GM12801 (cell line): Measurements from ENCODE around the gene ANKRD13B.

ENCODE experiments used
- TF ChIP-seq, protein P1 (sequence below): IDR thresholded peaks from one replicate; pipeline ENCODE4 v1.5.1; 2011; ENCODE audit warnings: control low read depth; ENCODE audit not compliant: insufficient read length; ENCODE audit errors: extremely low read depth

The ANKRD13B gene

DNA sequence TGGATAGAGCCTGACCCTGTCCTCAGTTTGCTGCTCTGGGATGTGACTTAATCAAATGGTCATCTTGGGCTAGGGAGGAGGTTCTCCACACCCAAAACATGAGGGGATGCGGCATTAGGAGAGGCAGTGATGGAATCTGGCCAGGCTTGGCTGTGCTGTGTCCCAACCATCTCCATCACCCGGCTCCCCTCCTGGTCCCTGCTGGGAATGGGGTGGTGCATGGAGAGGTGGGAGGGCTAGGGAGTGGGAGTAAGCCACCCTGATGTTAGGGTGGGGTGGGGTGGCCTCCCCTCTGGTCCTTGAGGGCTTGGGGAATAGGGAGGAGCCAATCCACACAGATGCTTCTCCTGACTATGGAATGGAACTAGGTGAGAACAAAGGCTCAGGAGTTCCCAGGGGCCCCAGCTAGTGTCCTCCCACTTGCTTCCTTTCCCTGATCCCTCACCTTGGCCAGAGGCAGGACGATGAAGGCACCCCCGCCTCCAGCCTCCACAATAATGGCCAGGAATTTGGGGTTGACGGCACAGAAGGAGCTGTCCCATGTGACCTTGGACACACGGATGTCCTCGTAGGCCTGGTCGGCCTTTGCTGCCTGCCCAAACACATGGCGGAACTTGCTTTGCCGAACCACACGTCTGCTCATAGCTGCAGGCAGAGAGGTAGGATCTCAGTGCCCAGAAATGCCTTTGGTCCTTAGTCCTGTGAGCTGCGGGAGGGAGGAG is 28.0 kb downstream of the ANKRD13B start:
- TF ChIP-seq, protein P1, sequence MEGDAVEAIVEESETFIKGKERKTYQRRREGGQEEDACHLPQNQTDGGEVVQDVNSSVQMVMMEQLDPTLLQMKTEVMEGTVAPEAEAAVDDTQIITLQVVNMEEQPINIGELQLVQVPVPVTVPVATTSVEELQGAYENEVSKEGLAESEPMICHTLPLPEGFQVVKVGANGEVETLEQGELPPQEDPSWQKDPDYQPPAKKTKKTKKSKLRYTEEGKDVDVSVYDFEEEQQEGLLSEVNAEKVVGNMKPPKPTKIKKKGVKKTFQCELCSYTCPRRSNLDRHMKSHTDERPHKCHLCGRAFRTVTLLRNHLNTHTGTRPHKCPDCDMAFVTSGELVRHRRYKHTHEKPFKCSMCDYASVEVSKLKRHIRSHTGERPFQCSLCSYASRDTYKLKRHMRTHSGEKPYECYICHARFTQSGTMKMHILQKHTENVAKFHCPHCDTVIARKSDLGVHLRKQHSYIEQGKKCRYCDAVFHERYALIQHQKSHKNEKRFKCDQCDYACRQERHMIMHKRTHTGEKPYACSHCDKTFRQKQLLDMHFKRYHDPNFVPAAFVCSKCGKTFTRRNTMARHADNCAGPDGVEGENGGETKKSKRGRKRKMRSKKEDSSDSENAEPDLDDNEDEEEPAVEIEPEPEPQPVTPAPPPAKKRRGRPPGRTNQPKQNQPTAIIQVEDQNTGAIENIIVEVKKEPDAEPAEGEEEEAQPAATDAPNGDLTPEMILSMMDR, result no peak

DNA sequence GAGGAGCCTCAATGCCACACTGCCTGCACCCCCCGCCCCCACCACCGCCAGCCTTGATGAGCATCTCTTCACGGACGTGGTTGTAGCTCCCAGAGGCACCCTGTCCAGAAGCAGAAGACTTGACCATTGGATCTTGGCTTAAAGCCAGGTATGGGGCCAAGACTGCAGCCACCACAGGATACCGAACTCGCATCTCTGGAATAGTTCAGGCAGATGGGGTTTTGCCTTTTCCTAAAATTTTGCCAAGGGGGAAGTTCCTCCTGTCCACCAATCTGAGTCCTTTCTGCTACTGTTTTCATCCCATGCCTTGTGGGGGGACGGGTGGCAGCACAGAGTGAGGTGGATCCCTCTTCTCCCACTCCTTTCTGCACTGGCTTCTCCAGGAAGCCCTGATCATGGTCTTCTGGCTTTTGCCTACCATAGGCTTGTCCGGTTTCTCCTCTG is 28.8 kb downstream of the ANKRD13B start:
- TF ChIP-seq, protein P1, result no peak

DNA sequence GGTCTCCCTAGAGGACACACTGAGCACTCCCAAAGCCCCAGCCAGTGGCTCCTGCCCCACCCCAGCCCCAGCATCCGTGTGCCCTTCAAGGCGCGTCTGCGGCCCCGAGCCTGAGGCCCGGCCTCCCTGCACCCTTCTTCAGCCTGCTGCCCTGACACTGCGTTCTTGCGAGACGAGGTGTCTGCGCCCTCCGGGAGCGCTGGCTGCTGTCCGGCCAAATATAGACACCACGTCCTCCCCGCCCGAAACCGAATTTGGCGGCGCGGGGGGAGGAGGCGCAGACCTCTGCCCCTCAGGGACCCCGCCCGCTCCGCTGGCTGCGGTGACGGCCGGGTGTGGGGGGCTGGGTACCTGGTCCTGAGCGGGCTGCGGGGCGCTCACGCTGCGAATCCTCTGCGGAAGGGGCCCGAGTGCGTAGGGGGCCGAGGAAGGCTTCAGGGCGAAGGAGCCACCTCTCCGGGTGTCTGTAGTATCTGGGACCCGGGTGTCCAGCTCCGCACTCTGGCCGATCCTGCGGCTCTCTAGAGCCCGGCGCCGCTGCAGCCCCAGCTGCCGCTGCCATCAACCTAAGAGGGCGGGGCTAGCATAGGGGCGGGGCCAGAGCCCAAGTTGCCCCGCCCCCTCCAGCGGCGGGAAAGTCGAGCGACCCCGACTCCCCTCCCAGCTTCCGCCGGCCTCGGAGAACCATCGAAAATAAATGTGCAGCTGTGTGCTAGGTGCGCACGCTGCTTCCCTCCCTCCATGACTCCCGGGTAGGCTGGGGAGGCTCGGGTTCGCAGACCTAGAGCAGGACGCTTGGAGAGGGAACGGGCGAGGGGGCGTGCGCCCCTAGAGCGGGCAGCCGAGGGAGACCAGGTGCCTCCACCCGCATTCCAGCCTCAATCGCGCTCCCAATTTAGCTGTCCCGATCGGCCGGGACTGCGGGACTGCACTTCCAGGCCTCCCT is 29.7 kb downstream of the ANKRD13B start, which contains the start of gene CORO6:
TSS of gene CORO6 (minus strand) at position 576 of the 946 bp plus-strand sequence. CDS start 1,491 bp downstream, outside the sequence.
- TF ChIP-seq, protein P1, result no peak

DNA sequence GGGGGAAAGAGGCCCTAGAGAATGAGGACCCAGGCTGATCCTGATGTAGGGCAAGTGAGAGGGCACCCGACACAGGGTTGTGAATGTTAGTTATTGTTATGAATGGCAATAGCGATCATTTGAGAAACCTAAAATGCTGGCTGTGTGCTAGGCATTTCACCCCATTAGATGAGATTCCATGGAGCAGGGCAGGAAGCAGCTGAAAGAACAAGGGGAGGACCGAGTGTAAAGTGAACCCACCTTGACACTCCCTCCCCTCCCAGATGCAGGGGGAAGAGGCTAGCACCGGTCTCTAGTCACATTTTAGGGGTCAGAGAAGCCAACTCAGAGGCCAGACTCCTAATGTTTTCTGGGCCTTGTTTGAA is 30.3 kb downstream of the ANKRD13B start:
- TF ChIP-seq, protein P1, result no peak

DNA sequence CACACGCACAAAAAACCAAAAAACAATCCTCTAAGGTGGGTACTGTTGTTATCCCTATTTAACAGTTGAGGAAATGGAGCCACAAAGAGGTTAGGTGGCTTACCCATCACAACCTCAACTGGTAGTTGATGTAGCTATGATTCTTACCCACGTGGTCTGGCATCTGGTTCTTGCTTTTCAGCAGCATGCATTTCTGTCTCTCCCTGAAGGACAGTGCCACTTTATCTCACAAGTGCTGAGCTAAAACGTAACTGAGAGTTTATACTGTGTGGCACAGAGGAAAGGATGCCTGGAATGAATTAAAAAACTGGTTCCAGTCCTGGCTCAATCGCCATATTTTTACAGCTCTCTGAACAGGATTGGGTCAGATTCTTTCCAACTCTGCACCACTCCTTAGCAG is 31.7 kb downstream of the ANKRD13B start:
- TF ChIP-seq, protein P1, result no peak

DNA sequence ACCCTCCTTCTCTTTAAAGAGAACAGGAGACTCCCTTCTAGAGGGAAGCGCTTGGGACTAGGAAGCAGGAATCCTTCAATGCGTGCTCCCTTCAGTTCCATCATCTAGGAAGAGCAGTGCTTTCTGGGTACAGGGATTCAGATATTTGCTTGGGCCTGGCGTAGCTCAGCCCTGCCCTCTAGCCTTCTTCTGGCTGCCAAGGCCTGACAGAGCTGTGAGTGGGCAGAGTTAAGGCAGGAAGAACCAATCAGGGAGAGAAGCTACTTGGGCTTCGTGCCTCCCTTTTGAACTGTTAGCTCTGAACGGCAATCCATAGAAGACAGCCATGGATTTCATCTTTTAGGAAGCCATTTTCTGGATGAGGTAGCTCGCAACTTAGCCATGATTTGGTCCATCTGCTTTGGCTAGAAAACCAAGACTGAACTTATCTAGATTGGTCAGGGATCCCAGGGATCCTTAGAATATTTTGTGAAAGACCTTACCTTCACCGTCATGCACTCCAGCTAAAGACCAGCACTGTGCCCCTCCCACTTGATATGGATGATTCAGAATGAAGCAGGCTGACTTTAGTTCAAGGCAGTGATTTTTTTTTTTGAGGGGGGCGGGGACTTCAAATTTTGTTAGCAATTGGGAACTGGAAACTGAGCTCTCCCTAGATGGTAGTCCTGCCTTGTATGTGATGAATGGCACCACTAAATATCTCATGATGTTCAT is 32.3 kb downstream of the ANKRD13B start:
- TF ChIP-seq, protein P1, result no peak

DNA sequence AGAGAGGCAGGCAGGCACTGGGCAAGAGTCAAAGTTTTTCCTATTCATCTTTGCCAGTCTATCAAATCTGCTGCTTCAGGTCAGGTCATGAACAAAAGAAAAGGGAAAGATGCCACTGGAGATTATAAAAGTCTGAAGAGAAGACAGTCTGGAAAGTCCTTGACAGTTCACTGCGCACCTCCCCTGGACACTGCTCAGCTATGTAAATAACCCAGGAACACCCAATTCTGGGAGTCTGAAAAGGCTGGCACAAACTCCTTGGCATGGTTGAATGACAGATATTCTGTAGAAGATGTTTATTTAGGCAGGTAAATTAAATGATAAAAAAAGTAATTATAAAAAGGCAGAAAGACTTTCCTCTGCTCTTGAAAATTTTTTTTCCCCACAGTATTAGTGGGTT is 35.0 kb downstream of the ANKRD13B start:
- TF ChIP-seq, protein P1, result no peak
